H9 (cell line): ENCODE data around the gene ADAM22. TPM values are rescaled to one million over a fixed set of nuclear protein-coding genes. Genes with fewer than 3 reads are reported as not detected.

Experiments used
- DNase-seq: peaks from one replicate; pipeline ENCODE4 v3.0.0-alpha.2; 2017
- H2AFZ ChIP-seq: one replicate; pipeline ENCODE4 v1.6.1; 2013; ENCODE audit warnings: mild to moderate bottlenecking, low read length, control low read depth, moderate library complexity
- H2AK5ac ChIP-seq: 2 replicates; pipeline ENCODE4 v1.6.1; 2013; ENCODE audit warnings: low read length, control low read depth, mixed read lengths; ENCODE audit not compliant: insufficient read length
- H2BK120ac ChIP-seq: one replicate; pipeline ENCODE4 v1.6.1; 2013; ENCODE audit warnings: low read depth, mild to moderate bottlenecking, low read length, control low read depth, inconsistent platforms; ENCODE audit not compliant: poor library complexity, severe bottlenecking
- H2BK12ac ChIP-seq: 2 replicates; pipeline ENCODE4 v1.6.1; 2013; ENCODE audit warnings: low read length, control low read depth, mixed read lengths, low read depth; ENCODE audit not compliant: insufficient read length
- H2BK15ac ChIP-seq: 2 replicates; pipeline ENCODE4 v1.6.1; 2013; ENCODE audit warnings: low read depth, low read length, control low read depth
- H2BK20ac ChIP-seq: one replicate; pipeline ENCODE4 v1.6.1; 2013; ENCODE audit warnings: low read depth, mild to moderate bottlenecking, low read length, control low read depth, inconsistent platforms; ENCODE audit not compliant: poor library complexity, severe bottlenecking
- H2BK5ac ChIP-seq: 2 replicates; pipeline ENCODE4 v1.6.1; 2013; ENCODE audit warnings: low read length, control low read depth, mixed read lengths; ENCODE audit not compliant: insufficient read length
- H3K14ac ChIP-seq: 2 replicates; pipeline ENCODE4 v1.6.1; 2013; ENCODE audit warnings: low read length, control low read depth; ENCODE audit not compliant: insufficient read depth
- H3K18ac ChIP-seq: 2 replicates; pipeline ENCODE4 v1.6.1; 2013; ENCODE audit warnings: low read depth, mild to moderate bottlenecking, mixed read lengths, low read length, control low read depth; ENCODE audit not compliant: insufficient read length
- H3K23ac ChIP-seq: 2 replicates; pipeline ENCODE4 v1.6.1; 2013; ENCODE audit warnings: low read length, control low read depth, mixed read lengths, low read depth; ENCODE audit not compliant: insufficient read length
- H3K23me2 ChIP-seq: 2 replicates; pipeline ENCODE4 v1.6.1; 2013; ENCODE audit warnings: low read depth, mild to moderate bottlenecking, mixed read lengths, low read length, control low read depth; ENCODE audit not compliant: insufficient read length, poor library complexity, severe bottlenecking
- H3K27ac ChIP-seq: 2 replicates; pipeline ENCODE4 v1.5.1; 2013; ENCODE audit warnings: low read length, control low read depth, mixed read lengths, low read depth; ENCODE audit not compliant: insufficient read length
- H3K27me3 ChIP-seq: 2 replicates; pipeline ENCODE4 v1.6.1; 2013; ENCODE audit warnings: low read length, control low read depth, inconsistent platforms; ENCODE audit not compliant: insufficient read depth
- H3K4ac ChIP-seq: 2 replicates; pipeline ENCODE4 v1.6.1; 2013; ENCODE audit warnings: low read depth, mild to moderate bottlenecking, control low read depth, inconsistent platforms, low read length, moderate library complexity
- H3K4me1 ChIP-seq: 2 replicates; pipeline ENCODE4 v1.6.1; 2013; ENCODE audit warnings: low read length, control low read depth, inconsistent platforms; ENCODE audit not compliant: insufficient read depth
- H3K4me2 ChIP-seq: 2 replicates; pipeline ENCODE4 v1.6.1; 2013; ENCODE audit warnings: low read length, control low read depth, mixed read lengths; ENCODE audit not compliant: insufficient read length, insufficient read depth
- H3K56ac ChIP-seq: 2 replicates; pipeline ENCODE4 v1.6.1; 2013; ENCODE audit warnings: low read depth, mild to moderate bottlenecking, mixed read lengths, low read length, control low read depth; ENCODE audit not compliant: insufficient read length
- H3K79me1 ChIP-seq: 2 replicates; pipeline ENCODE4 v1.6.1; 2013; ENCODE audit warnings: low read depth, mild to moderate bottlenecking, moderate library complexity, low read length, control low read depth, inconsistent platforms; ENCODE audit not compliant: insufficient read depth, poor library complexity, severe bottlenecking
- H3K79me2 ChIP-seq: 2 replicates; pipeline ENCODE4 v1.6.1; 2013; ENCODE audit warnings: low read length, control low read depth, inconsistent platforms; ENCODE audit not compliant: insufficient read depth
- H3K9ac ChIP-seq: 2 replicates; pipeline ENCODE4 v1.6.1; 2013; ENCODE audit warnings: low read length, control low read depth, mixed read lengths; ENCODE audit not compliant: insufficient read length; ENCODE audit errors: extremely low read depth
- H3K9me3 ChIP-seq: one replicate; pipeline ENCODE4 v1.6.1; 2013; ENCODE audit warnings: low read depth, low read length, inconsistent platforms; ENCODE audit not compliant: control insufficient read depth
- H3T11ph ChIP-seq: one replicate; pipeline ENCODE4 v1.6.1; 2013; ENCODE audit warnings: mild to moderate bottlenecking, low read length, control low read depth, inconsistent platforms
- H4K20me1 ChIP-seq: one replicate; pipeline ENCODE4 v1.6.1; 2013; ENCODE audit not compliant: control insufficient read depth, insufficient read length, insufficient read depth
- H4K5ac ChIP-seq: 2 replicates; pipeline ENCODE4 v1.6.1; 2013; ENCODE audit warnings: low read depth, mild to moderate bottlenecking, mixed read lengths, low read length, control low read depth; ENCODE audit not compliant: insufficient read length
- H4K8ac ChIP-seq: replicated peaks from 2 replicates; pipeline ENCODE4 v1.6.1; 2013; ENCODE audit warnings: low read length, control low read depth, mixed read lengths, low read depth; ENCODE audit not compliant: insufficient read length
- H4K91ac ChIP-seq: 2 replicates; pipeline ENCODE4 v1.6.1; 2013; ENCODE audit warnings: low read depth, mild to moderate bottlenecking, moderate library complexity, mixed read lengths, low read length, control low read depth; ENCODE audit not compliant: insufficient read length
- H3K27ac Mint-ChIP-seq, 3 experiments: 2 replicates in 2 of 3; 3 replicates in 1 of 3; pipeline ENCODE4 v1.8.0; 2020 to 2021; ENCODE audit warnings: mixed read lengths in 3 of 3, mild to moderate bottlenecking in 1 of 3, moderate library complexity in 1 of 3
- H3K27me3 Mint-ChIP-seq: 2 replicates; pipeline ENCODE4 v1.8.0; 2021; ENCODE audit warnings: low read depth, mild to moderate bottlenecking, moderate library complexity, mixed read lengths
- H3K36me3 Mint-ChIP-seq, 3 experiments: 2 replicates in 2 of 3; 3 replicates in 1 of 3; pipeline ENCODE4 v1.8.0; 2020 to 2021; ENCODE audit warnings: low read depth in 3 of 3, mixed read lengths in 3 of 3; ENCODE audit not compliant: insufficient read depth in 1 of 3
- H3K4me1 Mint-ChIP-seq, 2 experiments: 2 replicates each; pipeline ENCODE4 v1.8.0; 2020; ENCODE audit warnings: mixed read lengths in 2 of 2
- H3K4me3 Mint-ChIP-seq, 2 experiments: 2 replicates in 1 of 2; 3 replicates in 1 of 2; pipeline ENCODE4 v1.8.0; 2020 to 2021; ENCODE audit warnings: mild to moderate bottlenecking in 2 of 2, mixed read lengths in 2 of 2, moderate library complexity in 1 of 2
- H3K9me3 Mint-ChIP-seq, 2 experiments: 2 replicates in 1 of 2; 3 replicates in 1 of 2; pipeline ENCODE4 v1.8.0; 2020; ENCODE audit warnings: mild to moderate bottlenecking in 2 of 2, mixed read lengths in 2 of 2, moderate library complexity in 1 of 2
- CTCF ChIP-seq: fragments of 200-600 bp; sonication (generic); conservative IDR thresholded peaks from 3 replicates; pipeline ENCODE4 v1.8.0; 2021; ENCODE audit warnings: antibody characterized with exemption, mild to moderate bottlenecking
- WGBS: extraction: QIAGEN DNeasy Blood & Tissue Kit; methylation state at CpG from one replicate; pipeline ENCODE4 v1.1.7; 2013; ENCODE audit warnings: missing lambda C conversion rate, low lambda C conversion rate, mixed read lengths; ENCODE audit not compliant: insufficient read length; ENCODE audit errors: extremely low coverage; 5-methylcytosine and 5-hydroxymethylcytosine counted together
- total RNA-seq: library from RNA; stranded (reverse); gene quantifications from 2 replicates; pipeline ENCODE4 v1.2.1, GENCODE V29; 2021

The ADAM22 gene
- total RNA-seq, 1 experiment from 2014 or later = 8.7 TPM

GRCh38 chr7:88073626-88074025 lies 139.6 kb downstream of the ADAM22 start:
- no peak overlapping the region for H3K9ac ChIP-seq
- no peak overlapping the region for H3K18ac ChIP-seq
- no peak overlapping the region for H3K4me2 ChIP-seq
- H3K23me2 ChIP-seq = no peaks in the 10 kb centered on the region
- no peaks in the 10 kb centered on the region for H3K79me2 ChIP-seq
- H3T11ph ChIP-seq = no peak overlapping the region
- H3K9me3 ChIP-seq = no peaks in the 10 kb centered on the region
- WGBS = no CpG with 5 or more reads among the region's 1 CpG
- H4K20me1 ChIP-seq = no peaks in the 10 kb centered on the region
- no peaks in the 10 kb centered on the region for H3K79me1 ChIP-seq
- no peak overlapping the region for H2BK12ac ChIP-seq
- no peak overlapping the region for H3K23ac ChIP-seq
- H3K27ac Mint-ChIP-seq = peak overlapping the region in 1 of 3 experiments; percentile 21; a peak in 1 of 7 replicates
- no peak overlapping the region for H3K4me3 Mint-ChIP-seq
- H4K5ac ChIP-seq = no peak overlapping the region
- H3K9me3 Mint-ChIP-seq = peaks cover 18 to 23% of the 10 kb centered on the region in 2 experiments
- no peak overlapping the region for H3K27ac ChIP-seq
- no peak overlapping the region for H2BK20ac ChIP-seq
- no peak overlapping the region for H3K56ac ChIP-seq
- H2BK120ac ChIP-seq = no peak overlapping the region
- H3K27me3 Mint-ChIP-seq = no peaks in the 10 kb centered on the region
- no peak overlapping the region for H2AK5ac ChIP-seq
- no peak for TF ChIP-seq CTCF
- no peak overlapping the region for H4K8ac ChIP-seq
- H2AFZ ChIP-seq = no peak overlapping the region
- no peak overlapping the region for H3K14ac ChIP-seq
- peaks cover 9 to 12% of the 10 kb centered on the region in 2 experiments for H3K4me1 Mint-ChIP-seq
- no peak overlapping the region for H3K4ac ChIP-seq
- no peak overlapping the region for H2BK5ac ChIP-seq
- no peaks in the 10 kb centered on the region for H3K27me3 ChIP-seq
- H2BK15ac ChIP-seq = no peak overlapping the region
- H3K4me1 ChIP-seq = peaks cover 2% of the 10 kb centered on the region; the same call in 1 of the 2 replicates
- peaks cover 21 to 31% (median 25%) of the 10 kb centered on the region in 3 experiments for H3K36me3 Mint-ChIP-seq
- H4K91ac ChIP-seq = no peak overlapping the region
- no peak for DNase-seq
